Measurements from ENCODE around the gene CFAP45. TPM values are rescaled to one million over a fixed set of nuclear protein-coding genes. Genes with fewer than 3 reads are reported as not detected.

The CFAP45 gene
- total RNA-seq, 1 donor from 2014 or later: 0.37 TPM

- no peak for DNase-seq (ENCODE audit: low spot score)
Observed at GRCh38 chr1:159827102-159827490, 72.9 kb downstream of the CFAP45 start.

GRCh38 chr1:159826441-159827101 is 73.4 kb downstream of the CFAP45 start, which contains the start of gene SLAMF8:
Gene SLAMF8, plus strand, starts transcription at chr1:159826873. Its CDS starts 26 bp downstream, at chr1:159826899.
- DNase-seq (ENCODE audit: low spot score): peak; percentile 51

GRCh38 chr1:159825564-159825963 is 74.4 kb downstream of the CFAP45 start:
- no peak for DNase-seq (ENCODE audit: low spot score)

GRCh38 chr1:159823406-159823805 is 76.6 kb downstream of the CFAP45 start:
- no peak for DNase-seq (ENCODE audit: low spot score)

Other genes with a start within 250 kb of the CFAP45 start
- gene CRP, start 185.6 kb downstream of the CFAP45 start, total RNA-seq: 46.3 TPM
- 44.0 TPM for gene DUSP23, start 119.2 kb downstream of the CFAP45 start, total RNA-seq
- gene FCRL6, start 97.8 kb downstream of the CFAP45 start, total RNA-seq: 0.81 TPM
- gene SLAMF8, start 73.3 kb downstream of the CFAP45 start, total RNA-seq: 7.3 TPM
- gene VSIG8, start 37.5 kb downstream of the CFAP45 start, total RNA-seq: not detected
- 205 TPM for gene TAGLN2, start 25.3 kb upstream of the CFAP45 start, total RNA-seq
- 12.4 TPM for gene IGSF9, start 45.4 kb upstream of the CFAP45 start, total RNA-seq
- not detected for gene SLAMF9, start 54.1 kb upstream of the CFAP45 start, total RNA-seq
- gene PIGM, start 131.8 kb upstream of the CFAP45 start, total RNA-seq: 7.9 TPM
- gene KCNJ10, start 170.0 kb upstream of the CFAP45 start, total RNA-seq: not detected
- gene KCNJ9, start 181.4 kb upstream of the CFAP45 start, total RNA-seq: not detected
- gene IGSF8, start 198.5 kb upstream of the CFAP45 start, total RNA-seq: 81.7 TPM
- 18.6 TPM for gene ATP1A2, start 215.6 kb upstream of the CFAP45 start, total RNA-seq